ENCODE results near the gene ZNF202. TPM values are rescaled to one million over a fixed set of nuclear protein-coding genes. Genes with fewer than 3 reads are reported as not detected.

The ZNF202 gene
- 4.6 and 5.6 TPM in 2 replicates for total RNA-seq

DNA sequence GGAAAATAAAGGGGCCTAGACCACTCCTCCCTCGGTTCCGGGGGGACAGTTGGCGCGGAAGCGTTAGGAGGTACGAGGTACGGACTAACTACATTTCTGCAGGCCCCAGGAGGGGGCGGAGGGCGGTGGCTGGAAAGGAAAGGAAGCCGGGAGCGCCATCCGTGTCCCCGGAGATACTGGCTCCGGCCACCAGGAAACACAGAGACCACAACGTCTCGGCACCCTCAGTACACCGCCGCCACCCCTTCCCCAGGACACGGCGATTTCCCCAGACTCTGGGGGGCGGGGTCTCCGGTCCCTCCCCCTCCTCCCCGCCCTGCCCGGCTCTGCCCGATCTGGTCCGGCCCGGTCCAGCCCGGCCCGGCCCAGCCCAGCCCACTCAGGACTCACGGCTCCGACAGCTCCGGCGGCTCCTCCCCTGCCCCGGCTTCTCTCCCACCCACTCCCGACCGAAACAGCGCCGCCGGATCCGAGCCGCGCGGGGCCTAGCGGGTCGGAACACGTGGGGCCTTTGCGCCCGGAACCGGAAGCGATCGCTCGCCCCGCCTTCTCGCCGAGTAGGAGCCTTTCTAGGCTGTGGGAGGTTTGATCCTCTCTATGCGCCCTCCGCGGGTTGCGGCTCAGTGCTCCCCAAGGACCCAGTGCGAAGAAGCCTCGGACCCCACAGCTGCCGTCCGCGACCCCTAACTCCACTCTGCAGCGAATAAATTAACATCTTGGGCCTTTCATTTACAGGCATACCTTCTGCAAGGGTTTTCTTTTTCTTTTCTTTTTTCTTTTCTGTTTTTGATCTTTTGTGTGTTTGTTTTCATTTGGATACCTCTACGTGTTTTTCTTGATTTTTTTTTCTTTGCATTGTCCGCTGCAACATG is at the start of gene ZNF202:
Gene ZNF202, minus strand, starts transcription at position 502 of the 872 bp plus-strand sequence. CDS start 10,772 bp downstream, outside the sequence.

DNA sequence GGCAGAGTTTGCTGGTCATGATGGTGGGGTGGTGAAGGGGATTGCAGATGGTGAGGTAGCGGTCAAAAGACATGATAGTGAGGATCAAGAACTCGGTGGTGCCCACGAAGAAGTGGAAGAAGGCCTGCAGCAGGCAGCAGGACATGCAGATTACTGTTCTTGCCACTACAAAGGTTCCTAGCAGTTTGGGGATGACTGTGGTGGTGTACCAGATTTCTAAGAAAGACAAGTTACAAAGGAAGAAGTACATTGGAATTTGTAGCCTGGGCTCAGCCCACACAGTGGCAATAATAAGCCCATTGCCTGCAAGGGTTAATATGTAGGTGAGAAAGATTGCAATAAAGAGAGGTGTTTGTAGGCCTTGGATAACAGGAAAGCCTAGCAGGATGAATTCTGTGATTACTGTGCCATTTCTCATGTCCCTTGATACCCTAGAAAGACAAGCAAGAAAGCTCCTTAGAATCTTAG is 12.7 kb upstream of the ZNF202 start, which contains the start of gene OR6X1:
Gene OR6X1, minus strand, starts transcription at position 418 of the 468 bp plus-strand sequence. Its CDS starts 0 bp downstream, at position 418.

Small RNA genes lying within 50 kb of the gene (small RNA-seq; reads per million reads assigned to genes)
- not detected for gene RNU1-21P

Other genes starting within 250 kb of the ZNF202 start
- 0.11 and 0.13 TPM in 2 replicates for gene SCN3B, start 87.0 kb downstream of the ZNF202 start, total RNA-seq
- gene OR6X1, start 12.9 kb upstream of the ZNF202 start, total RNA-seq = not detected in 2 replicates
- not detected in 2 replicates for gene OR6M1, start 64.7 kb upstream of the ZNF202 start, total RNA-seq
- not detected in 2 replicates for gene TMEM225, start 144.0 kb upstream of the ZNF202 start, total RNA-seq
- gene OR8D4, start 160.5 kb upstream of the ZNF202 start, total RNA-seq = 0.32 TPM in 1 of 2 replicates, not detected in the other
- not detected in 2 replicates for gene OR4D5, start 198.0 kb upstream of the ZNF202 start, total RNA-seq
- not detected in 2 replicates for gene OR6T1, start 202.2 kb upstream of the ZNF202 start, total RNA-seq
- not detected in 2 replicates for gene OR10S1, start 236.1 kb upstream of the ZNF202 start, total RNA-seq

All from articular chondrocyte of knee joint (primary cell).